LNCaP clone FGC (cell line): ENCODE measurements around the gene PPP1CA.

Source experiments
- DNase-seq: peaks from one replicate; pipeline ENCODE4 v3.0.0-alpha.2; 2011; ENCODE audit warnings: low read depth
- H3K4me3 ChIP-seq: 2 replicates; pipeline ENCODE4 v1.5.1; 2011; ENCODE audit warnings: mild to moderate bottlenecking, low read depth, low read length, control low read depth
- CTCF ChIP-seq: IDR thresholded peaks from 2 replicates; pipeline ENCODE4 v1.5.1; 2012; ENCODE audit warnings: mild to moderate bottlenecking; ENCODE audit not compliant: control insufficient read depth, insufficient read depth; ENCODE audit errors: extremely low read depth

The PPP1CA gene

GRCh38 chr11:67382276-67383136 is 19.2 kb downstream of the PPP1CA start:
- peak; percentile 97 for TF ChIP-seq CTCF
- DNase-seq, result no peak

GRCh38 chr11:67381244-67381972 is 20.2 kb downstream of the PPP1CA start:
- no peak for DNase-seq
- no peak overlapping the region for H3K4me3 ChIP-seq

More at GRCh38 chr11:67382276-67383136, 19.2 kb downstream of the PPP1CA start:
- H3K4me3 ChIP-seq, result no peak overlapping the region

GRCh38 chr11:67379061-67380058 is 22.3 kb downstream of the PPP1CA start:
- TF ChIP-seq CTCF, result no peak
- H3K4me3 ChIP-seq, result no peak overlapping the region

More at GRCh38 chr11:67381244-67381972, 20.2 kb downstream of the PPP1CA start:
- no peak for TF ChIP-seq CTCF

DNA sequence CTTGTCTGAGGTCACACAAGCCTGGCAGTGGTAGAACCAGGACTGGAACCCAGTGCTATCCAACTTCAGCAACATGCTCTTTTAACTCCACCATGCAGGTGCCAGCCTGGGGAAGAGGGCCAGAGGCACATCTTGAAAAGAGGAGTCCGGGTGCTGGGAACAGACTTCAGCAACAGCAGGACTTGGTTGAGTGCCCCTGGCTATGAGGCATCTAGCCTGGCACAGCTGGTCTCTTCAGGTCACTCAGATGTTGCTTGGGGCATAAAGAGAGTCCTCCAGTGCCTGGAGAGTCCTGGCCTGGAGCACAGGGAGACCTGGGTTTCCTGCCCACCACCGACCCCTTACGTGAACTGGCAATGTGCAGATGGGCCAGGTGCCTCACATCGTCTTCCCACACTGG is 23.1 kb downstream of the PPP1CA start:
- DNase-seq, result no peak
- no peak for TF ChIP-seq CTCF
- no peak overlapping the region for H3K4me3 ChIP-seq

More at GRCh38 chr11:67379061-67380058, 22.3 kb downstream of the PPP1CA start:
- no peak for DNase-seq

GRCh38 chr11:67376873-67377808 is 24.5 kb downstream of the PPP1CA start:
- H3K4me3 ChIP-seq, result no peak overlapping the region
- no peak for DNase-seq
- TF ChIP-seq CTCF, result no peak
